K562 (cell line): ENCODE measurements around the gene NAA10. TPM values are rescaled to one million over a fixed set of nuclear protein-coding genes. Genes with fewer than 3 reads are reported as not detected.

Source experiments
- BRCA1 ChIP-seq, 2 experiments: fragments of 450-650 bp in 1 of 2; sonication (generic) in 1 of 2; formaldehyde crosslinking in 1 of 2; IDR thresholded peaks; 2 replicates each; pipeline versions ENCODE4 v1.5.0 to v1.6.1; 2017 to 2020; ENCODE audit warnings: mild to moderate bottlenecking in 1 of 2, missing genetic modification reagents in 1 of 2
- CREB1 ChIP-seq, 2 experiments: sonication (generic) in 1 of 2; formaldehyde crosslinking in 1 of 2; IDR thresholded peaks; 2 replicates each; pipeline versions ENCODE4 v1.6.1 to v1.8.0; 2012 to 2022; ENCODE audit warnings: inconsistent platforms in 1 of 2, mild to moderate bottlenecking in 1 of 2, missing genetic modification reagents in 1 of 2, moderate library complexity in 1 of 2
- EGR1 ChIP-seq: fragments of 450-650 bp; conservative IDR thresholded peaks from 2 replicates; pipeline ENCODE4 v1.6.1; 2017; ENCODE audit warnings: mild to moderate bottlenecking
- ERF ChIP-seq: fragments of 450-650 bp; formaldehyde crosslinking; IDR thresholded peaks from 2 replicates; pipeline ENCODE4 v1.4.0; 2020; ENCODE audit warnings: mild to moderate bottlenecking, mixed read lengths
- ESRRA ChIP-seq: fragments of 450-650 bp; IDR thresholded peaks from 2 replicates; pipeline ENCODE4 v1.6.1; 2014; ENCODE audit warnings: low read depth, mild to moderate bottlenecking, moderate library complexity, borderline replicate concordance
- FOXJ2 ChIP-seq: fragments of 200-800 bp; sonication (Bioruptor generic); IDR thresholded peaks from 2 replicates; pipeline ENCODE4 v1.6.1; 2016; ENCODE audit warnings: missing genetic modification characterization, missing compliant biosample characterization
- KLF1 ChIP-seq: fragments of 450-650 bp; IDR thresholded peaks from 2 replicates; pipeline ENCODE4 v1.6.1; 2016; ENCODE audit warnings: missing genetic modification characterization, missing compliant biosample characterization
- MCM7 ChIP-seq, 2 experiments: fragments of 450-650 bp; IDR thresholded peaks; 2 replicates each; pipeline ENCODE4 v1.6.1; 2016 to 2018
- MEF2D ChIP-seq: conservative IDR thresholded peaks from 2 replicates; pipeline ENCODE4 v1.6.1; 2016; ENCODE audit warnings: low read depth, missing genetic modification characterization, missing compliant biosample characterization
- NONO ChIP-seq, 2 experiments: fragments of 200-400 bp in 1 of 2; fragments of 450-650 bp in 1 of 2; formaldehyde crosslinking in 1 of 2; IDR thresholded peaks; 2 replicates each; pipeline ENCODE4 v1.6.1; 2017; ENCODE audit warnings: low read depth in 2 of 2, mild to moderate bottlenecking in 2 of 2, moderate library complexity in 2 of 2, low read length in 1 of 2
- PHF8 ChIP-seq: fragments of 200-600 bp; sonication (generic); IDR thresholded peaks from 2 replicates; pipeline ENCODE4 v1.6.1; 2012; ENCODE audit warnings: mixed run types, mild to moderate bottlenecking, inconsistent platforms, low read length, moderate library complexity, borderline replicate concordance
- POLR2A ChIP-seq: fragments of 450-650 bp; conservative IDR thresholded peaks from 2 replicates; pipeline ENCODE4 v1.6.1; 2016
- PTBP1 ChIP-seq: fragments of 200-400 bp; formaldehyde crosslinking; IDR thresholded peaks from 2 replicates; pipeline ENCODE4 v1.6.1; 2017; ENCODE audit warnings: low read depth, low read length
- RB1 ChIP-seq: fragments of 450-650 bp; IDR thresholded peaks from 2 replicates; pipeline ENCODE4 v1.6.1; 2017; ENCODE audit warnings: low read depth, mild to moderate bottlenecking
- SMAD4 ChIP-seq: fragments of 250-450 bp; sonication (Bioruptor Pico); conservative IDR thresholded peaks from 2 replicates; pipeline ENCODE4 v1.8.0; 2021; ENCODE audit warnings: inconsistent platforms, mild to moderate bottlenecking, moderate library complexity
- SP1 ChIP-seq: sonication (generic); formaldehyde crosslinking; IDR thresholded peaks from 2 replicates; pipeline ENCODE4 v1.8.1; 2022; ENCODE audit warnings: mild to moderate bottlenecking, missing genetic modification reagents
- TAF1 ChIP-seq: IDR thresholded peaks from 2 replicates; pipeline ENCODE4 v1.6.1; 2011; ENCODE audit warnings: mild to moderate bottlenecking, low read length, moderate library complexity; ENCODE audit not compliant: insufficient read depth, control insufficient read depth, severe bottlenecking; ENCODE audit errors: extremely low read depth
- TAF9B ChIP-seq: fragments of 450-650 bp; IDR thresholded peaks from 2 replicates; pipeline ENCODE4 v1.6.1; 2018; ENCODE audit warnings: mild to moderate bottlenecking; ENCODE audit not compliant: partially characterized antibody
- TBP ChIP-seq: optimal IDR thresholded peaks from 2 replicates; pipeline ENCODE3; 2011; ENCODE audit warnings: low read depth, low read length, improper control_type of control experiment
- ZFP1 ChIP-seq: fragments of 450-650 bp; formaldehyde crosslinking; IDR thresholded peaks from 2 replicates; pipeline ENCODE4 v1.4.0; 2020; ENCODE audit warnings: mild to moderate bottlenecking, mixed read lengths
- ZNF184 ChIP-seq: sonication (generic); formaldehyde crosslinking; IDR thresholded peaks from 2 replicates; pipeline ENCODE4 v1.5.0; 2020; ENCODE audit warnings: missing genetic modification reagents
- ZNF217 ChIP-seq: sonication (generic); formaldehyde crosslinking; IDR thresholded peaks from 2 replicates; pipeline ENCODE4 v1.8.0; 2022; ENCODE audit warnings: mild to moderate bottlenecking, missing genetic modification reagents
- ZNF24 ChIP-seq: fragments of 450-650 bp; IDR thresholded peaks from 2 replicates; pipeline ENCODE4 v1.6.1; 2016
- polyA plus RNA-seq, 8 experiments: library from polyadenylated mRNA; depleted of rRNA in 4 of 8; stranded (reverse) in 5 of 8; unstranded in 3 of 8; fragments of >200 nt; fragmentation: Nextera tagmentation in 2 of 8; fragmentation: Illumina TruSeq in 1 of 8; extraction: Ambion mirVana in 2 of 8; extraction: Trizol in 1 of 8; gene quantifications; 2 replicates each; pipeline versions ENCODE4 v1.2.1 to v1.2.3, GENCODE V29; 2011 to 2014; ENCODE audit warnings: inconsistent platforms in 1 of 8, missing spikeins in 1 of 8
- total RNA-seq, 7 experiments: library from RNA; depleted of rRNA in 6 of 7; stranded (reverse); fragments of >200 nt in 6 of 7; fragmentation: Illumina TruSeq in 2 of 7; extraction: Trizol in 2 of 7; gene quantifications; 2 replicates each; pipeline versions ENCODE4 v1.2.1 to v1.2.3, GENCODE V29; 2011 to 2021; ENCODE audit warnings: low replicate concordance in 1 of 7
- TF ChIP-seq, protein P1 (sequence below): fragments of 450-650 bp; IDR thresholded peaks from 2 replicates; pipeline ENCODE4 v1.6.1; 2017; ENCODE audit warnings: antibody characterized with exemption
- TF ChIP-seq, protein P2 (sequence below): fragments of 450-650 bp; IDR thresholded peaks from 2 replicates; pipeline ENCODE4 v1.6.1; 2017; ENCODE audit warnings: mild to moderate bottlenecking, moderate library complexity
- TF ChIP-seq, protein P3 (sequence below): sonication (generic); formaldehyde crosslinking; IDR thresholded peaks from 2 replicates; pipeline ENCODE4 v1.8.0; 2022; ENCODE audit warnings: mild to moderate bottlenecking, low read depth, missing genetic modification reagents

NAA10 gene
- total and polyA plus RNA-seq, 9 of the 15 experiments (the other 6 are each of a cell fraction or from before 2014, with no cell fraction given), result 11.1 to 250 (median 134) TPM

DNA sequence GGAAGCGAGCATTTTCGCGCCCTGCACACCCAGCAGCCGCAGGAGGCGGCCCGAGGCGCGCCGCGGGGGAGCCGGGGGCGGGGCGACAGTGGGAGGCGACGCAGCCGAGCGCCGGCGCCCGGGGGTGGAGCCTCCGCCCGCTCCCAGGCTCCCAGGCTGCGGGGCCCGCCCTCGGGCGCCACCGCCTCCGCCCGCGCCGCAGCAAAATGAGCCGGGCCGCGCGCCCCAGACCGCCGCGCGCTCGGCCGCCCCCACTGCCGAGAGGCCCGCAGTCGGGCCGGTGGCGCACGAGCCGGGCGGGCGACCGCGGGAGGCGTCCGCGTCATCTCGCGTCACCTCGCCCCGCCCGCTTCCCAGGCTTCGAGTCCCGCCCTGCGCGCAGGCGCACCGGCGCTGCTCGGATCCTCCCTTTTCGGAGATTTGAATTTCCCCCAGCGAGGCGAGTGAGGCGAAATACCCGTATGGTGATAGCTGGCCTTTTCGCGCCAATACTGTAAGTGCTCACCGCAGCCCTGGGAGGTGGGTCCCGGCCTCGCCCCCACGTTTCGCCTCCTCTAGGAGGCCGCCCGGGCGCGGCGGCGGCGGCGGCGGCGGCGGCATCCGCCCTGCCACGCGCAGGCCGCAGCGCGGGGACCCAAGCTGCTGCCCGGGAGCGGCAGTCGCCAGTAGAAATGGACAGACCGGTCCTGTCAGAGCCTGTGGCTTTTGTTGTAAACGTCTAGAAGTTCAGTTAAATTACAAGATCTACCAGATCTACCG, 37.7 kb upstream of the NAA10 start, which contains the start of gene TMEM187 (continued):
- TF ChIP-seq ESRRA (peak; percentile 15; the same call in 1 of the 2 replicates), MEF2D (tag) (no peak), KLF1 (peak; percentile 31; the same call in 1 of the 2 replicates), ZFP1 (CRISPR knock-in tag) (no peak), POLR2A (no peak), SP1 (CRISPR knock-in tag) (no peak), RB1 (peak; percentile 93), ERF (CRISPR knock-in tag) (no peak), MCM7 (IDR thresholded peaks at IDR 0.05) (no peak), CREB1 (IDR thresholded peaks at IDR 0.05) (peak; percentile 78), CREB1 (CRISPR knock-in tag; IDR thresholded peaks at IDR 0.05) (peak; percentile 62; the same call in 1 of the 2 replicates), ZNF24 (no peak), ZNF184 (CRISPR knock-in tag) (no peak), TBP (peak; percentile 32), TAF9B (no peak), TAF1 (peak; percentile 56), ZNF217 (CRISPR knock-in tag) (no peak), NONO (IDR thresholded peaks at IDR 0.05; ENCODE audit: low read depth in 2 of 2, low read length in 1 of 2) (peak; percentile 13 to 57; a peak in 1 of 4 replicates), PHF8 (peak; percentile 54; the same call in 1 of the 2 replicates), BRCA1 (IDR thresholded peaks at IDR 0.05) (no peak), BRCA1 (CRISPR knock-in tag; IDR thresholded peaks at IDR 0.05) (no peak), FOXJ2 (tag) (no peak; the same call in 1 of the 2 replicates), SMAD4 (CRISPR knock-in tag) (peak; percentile 27), PTBP1 (no peak), EGR1 (peak; percentile 62)
- TF ChIP-seq, protein P1, sequence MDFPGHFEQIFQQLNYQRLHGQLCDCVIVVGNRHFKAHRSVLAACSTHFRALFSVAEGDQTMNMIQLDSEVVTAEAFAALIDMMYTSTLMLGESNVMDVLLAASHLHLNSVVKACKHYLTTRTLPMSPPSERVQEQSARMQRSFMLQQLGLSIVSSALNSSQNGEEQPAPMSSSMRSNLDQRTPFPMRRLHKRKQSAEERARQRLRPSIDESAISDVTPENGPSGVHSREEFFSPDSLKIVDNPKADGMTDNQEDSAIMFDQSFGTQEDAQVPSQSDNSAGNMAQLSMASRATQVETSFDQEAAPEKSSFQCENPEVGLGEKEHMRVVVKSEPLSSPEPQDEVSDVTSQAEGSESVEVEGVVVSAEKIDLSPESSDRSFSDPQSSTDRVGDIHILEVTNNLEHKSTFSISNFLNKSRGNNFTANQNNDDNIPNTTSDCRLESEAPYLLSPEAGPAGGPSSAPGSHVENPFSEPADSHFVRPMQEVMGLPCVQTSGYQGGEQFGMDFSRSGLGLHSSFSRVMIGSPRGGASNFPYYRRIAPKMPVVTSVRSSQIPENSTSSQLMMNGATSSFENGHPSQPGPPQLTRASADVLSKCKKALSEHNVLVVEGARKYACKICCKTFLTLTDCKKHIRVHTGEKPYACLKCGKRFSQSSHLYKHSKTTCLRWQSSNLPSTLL, result no peak
- TF ChIP-seq, protein P2, sequence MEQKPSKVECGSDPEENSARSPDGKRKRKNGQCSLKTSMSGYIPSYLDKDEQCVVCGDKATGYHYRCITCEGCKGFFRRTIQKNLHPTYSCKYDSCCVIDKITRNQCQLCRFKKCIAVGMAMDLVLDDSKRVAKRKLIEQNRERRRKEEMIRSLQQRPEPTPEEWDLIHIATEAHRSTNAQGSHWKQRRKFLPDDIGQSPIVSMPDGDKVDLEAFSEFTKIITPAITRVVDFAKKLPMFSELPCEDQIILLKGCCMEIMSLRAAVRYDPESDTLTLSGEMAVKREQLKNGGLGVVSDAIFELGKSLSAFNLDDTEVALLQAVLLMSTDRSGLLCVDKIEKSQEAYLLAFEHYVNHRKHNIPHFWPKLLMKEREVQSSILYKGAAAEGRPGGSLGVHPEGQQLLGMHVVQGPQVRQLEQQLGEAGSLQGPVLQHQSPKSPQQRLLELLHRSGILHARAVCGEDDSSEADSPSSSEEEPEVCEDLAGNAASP, result no peak
- TF ChIP-seq, protein P3, sequence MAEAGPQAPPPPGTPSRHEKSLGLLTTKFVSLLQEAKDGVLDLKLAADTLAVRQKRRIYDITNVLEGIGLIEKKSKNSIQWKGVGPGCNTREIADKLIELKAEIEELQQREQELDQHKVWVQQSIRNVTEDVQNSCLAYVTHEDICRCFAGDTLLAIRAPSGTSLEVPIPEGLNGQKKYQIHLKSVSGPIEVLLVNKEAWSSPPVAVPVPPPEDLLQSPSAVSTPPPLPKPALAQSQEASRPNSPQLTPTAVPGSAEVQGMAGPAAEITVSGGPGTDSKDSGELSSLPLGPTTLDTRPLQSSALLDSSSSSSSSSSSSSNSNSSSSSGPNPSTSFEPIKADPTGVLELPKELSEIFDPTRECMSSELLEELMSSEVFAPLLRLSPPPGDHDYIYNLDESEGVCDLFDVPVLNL (CRISPR knock-in tag), result 0 out of 2 replicates have a peak, but pooled peaks have one; percentile 40
